C4-2B (cell line): Measurements from ENCODE around the gene AFAP1L2.
A peak's percentile ranks its signal among the peaks of the same experiment; 100 is the strongest.

Experiments
- H3K27ac ChIP-seq: fragments of 450-650 bp; 2 replicates; pipeline ENCODE4 v1.5.1; 2017
- CTCF ChIP-seq: fragments of 450-650 bp; conservative IDR thresholded peaks from 2 replicates; pipeline ENCODE4 v1.5.1; 2017; ENCODE audit warnings: mild to moderate bottlenecking
- ZFX ChIP-seq: fragments of 450-650 bp; IDR thresholded peaks from 2 replicates; pipeline ENCODE4 v1.6.1; 2017

The AFAP1L2 gene

GRCh38 chr10:114308531-114309363 is 95.6 kb downstream of the AFAP1L2 start:
- no peak for TF ChIP-seq ZFX
- TF ChIP-seq CTCF = no peak
- H3K27ac ChIP-seq = no peak overlapping the region

GRCh38 chr10:114307731-114308130 is 96.6 kb downstream of the AFAP1L2 start:
- no peak for TF ChIP-seq ZFX
- no peak for TF ChIP-seq CTCF
- no peak overlapping the region for H3K27ac ChIP-seq

- TF ChIP-seq CTCF (no peak), ZFX (no peak)
- no peak overlapping the region for H3K27ac ChIP-seq
Observed at GRCh38 chr10:114306116-114306973, 98.0 kb downstream of the AFAP1L2 start.

GRCh38 chr10:114305521-114305925 is 98.8 kb downstream of the AFAP1L2 start:
- no peak for TF ChIP-seq ZFX
- TF ChIP-seq CTCF = no peak
- no peak overlapping the region for H3K27ac ChIP-seq

GRCh38 chr10:114304571-114305421 is 99.5 kb downstream of the AFAP1L2 start:
- TF ChIP-seq CTCF = peak; percentile 78
- TF ChIP-seq ZFX = no peak
- no peak overlapping the region for H3K27ac ChIP-seq

GRCh38 chr10:114304017-114304570 is 100.2 kb downstream of the AFAP1L2 start:
- H3K27ac ChIP-seq = no peak overlapping the region
- TF ChIP-seq ZFX (no peak), CTCF (peak; percentile 85)
